HG03521 (cell line): Measurements from ENCODE around the gene SLC34A3.
"Not testable (repeated sequence)": the region's sequence is repeated elsewhere in the genome, so short reads cannot be mapped to it uniquely, and the experiment has no call there.

Experiments used
- ATAC-seq: cut with Tn5 transposase; IDR thresholded peaks from one replicate; pipeline ENCODE4 v1.9.1; 2021; ENCODE audit warnings: mild to moderate bottlenecking, moderate library complexity; ENCODE audit not compliant: unreplicated experiment

SLC34A3 gene

DNA sequence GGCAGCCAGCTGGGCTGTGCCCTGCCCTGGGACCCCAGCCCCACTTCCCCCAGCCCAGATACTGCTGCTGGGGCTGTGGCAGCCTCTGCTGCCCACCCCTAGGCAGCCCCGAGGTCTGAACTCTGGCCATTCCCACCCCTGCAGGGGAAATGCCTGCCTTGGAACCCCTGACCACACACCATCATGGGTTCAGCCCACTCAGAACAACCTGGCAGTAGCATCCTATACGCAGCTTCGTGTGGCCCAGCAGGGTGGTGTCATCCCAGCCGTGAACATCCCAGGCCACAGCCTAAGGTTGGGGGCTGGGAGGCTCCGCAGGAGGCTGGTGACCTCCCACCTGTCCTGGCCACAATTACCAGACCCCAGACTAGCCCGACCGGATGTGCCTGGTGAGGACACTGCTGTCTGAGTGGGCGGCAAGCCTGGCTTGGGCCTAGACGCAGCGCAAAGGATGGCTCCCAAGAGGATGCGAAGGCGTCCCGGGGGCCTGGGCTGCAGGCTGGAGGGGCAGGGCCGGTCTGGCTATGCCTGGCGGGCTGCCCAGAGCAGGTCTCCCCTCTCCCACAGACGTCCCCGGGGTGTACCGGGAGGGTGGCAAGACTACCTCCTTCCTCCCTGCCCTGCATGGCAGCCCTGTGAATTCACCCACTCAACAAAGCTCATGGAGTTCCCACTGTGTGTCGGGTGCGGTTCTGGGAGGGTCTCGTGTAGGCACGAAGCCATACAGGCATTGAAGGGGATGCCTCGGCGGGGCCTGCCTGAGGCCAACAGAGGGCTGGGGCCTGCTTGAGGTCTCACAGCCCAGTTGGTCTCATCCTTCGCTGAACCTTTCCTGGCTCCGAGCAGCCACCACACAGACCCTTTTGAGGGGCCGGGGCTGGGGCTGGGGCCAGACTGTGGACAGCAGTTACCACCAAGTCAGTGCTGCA is 1.5 kb upstream of the SLC34A3 start:
- ATAC-seq = no peak

DNA sequence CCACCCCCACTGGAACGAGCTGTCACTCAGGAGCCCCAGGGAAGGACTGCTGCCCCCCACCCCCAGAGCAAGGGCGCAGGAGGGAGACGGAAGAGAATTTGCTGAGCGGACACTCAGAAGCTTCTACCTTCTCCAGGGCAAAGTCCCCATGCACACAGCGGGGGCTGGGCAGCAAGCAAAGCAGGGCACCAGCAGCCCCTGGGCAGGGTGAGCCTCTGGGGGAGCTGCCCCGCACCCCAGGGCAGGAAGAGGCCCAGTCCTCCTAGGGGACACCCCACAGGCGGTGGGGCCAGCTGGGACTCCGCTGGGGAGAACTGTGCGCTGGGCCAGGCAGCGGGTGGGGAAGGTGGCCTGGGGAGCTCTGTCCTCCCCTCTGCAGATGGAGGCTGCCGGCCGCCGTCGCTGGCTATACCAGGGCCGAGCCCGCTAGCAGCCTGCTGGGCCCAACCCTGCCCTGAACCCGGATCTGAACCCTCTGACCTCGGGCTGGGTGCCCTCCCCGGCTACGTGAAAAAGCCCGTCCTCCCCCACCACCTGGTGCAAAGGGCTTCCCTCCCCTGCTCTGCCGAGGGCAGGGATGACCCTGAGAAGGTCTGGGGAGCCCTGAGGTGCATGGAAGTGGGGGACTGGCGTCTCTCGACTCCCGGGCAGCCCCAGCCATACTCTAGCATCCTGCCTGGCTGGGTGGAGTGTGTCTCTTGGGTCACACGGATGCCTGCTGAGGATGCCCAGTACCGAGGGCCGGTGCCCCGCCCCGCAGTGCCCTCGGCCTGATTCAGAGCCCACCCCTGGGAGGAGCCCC is 597 bp upstream of the SLC34A3 start:
- no peak for ATAC-seq

DNA sequence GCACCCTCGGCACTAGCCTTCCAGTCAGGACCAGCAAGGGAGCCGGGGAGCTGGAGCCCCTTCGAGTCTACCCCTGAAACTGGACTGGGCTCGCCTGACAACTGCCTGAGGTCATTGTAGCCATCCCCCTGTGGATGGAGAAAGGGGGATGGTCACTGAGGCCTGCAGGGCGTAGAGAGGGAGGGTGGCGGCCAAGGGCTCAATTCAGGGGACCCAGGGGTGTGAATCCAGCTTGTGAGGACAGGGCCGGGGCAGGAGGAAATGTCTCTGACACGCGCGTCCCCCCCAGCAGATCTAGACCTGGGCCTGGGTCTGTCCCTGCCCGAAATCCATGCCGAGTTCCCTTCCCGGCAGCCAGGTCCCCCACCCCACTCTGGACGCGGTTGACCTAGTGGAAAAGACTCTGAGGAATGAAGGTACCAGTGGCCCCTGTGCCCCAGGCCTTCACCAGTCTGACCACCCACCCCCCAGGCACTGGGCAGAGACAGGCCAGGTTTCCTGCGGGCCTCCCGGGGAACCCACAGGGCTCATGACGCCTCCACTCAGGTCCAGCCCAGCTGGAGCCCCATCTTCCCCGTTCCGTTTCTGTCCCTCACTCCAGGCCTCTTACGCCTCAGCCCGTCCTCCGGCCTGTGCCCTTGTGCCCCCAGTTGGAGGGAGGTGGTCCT is 805 bp downstream of the SLC34A3 start:
- ATAC-seq = no peak

DNA sequence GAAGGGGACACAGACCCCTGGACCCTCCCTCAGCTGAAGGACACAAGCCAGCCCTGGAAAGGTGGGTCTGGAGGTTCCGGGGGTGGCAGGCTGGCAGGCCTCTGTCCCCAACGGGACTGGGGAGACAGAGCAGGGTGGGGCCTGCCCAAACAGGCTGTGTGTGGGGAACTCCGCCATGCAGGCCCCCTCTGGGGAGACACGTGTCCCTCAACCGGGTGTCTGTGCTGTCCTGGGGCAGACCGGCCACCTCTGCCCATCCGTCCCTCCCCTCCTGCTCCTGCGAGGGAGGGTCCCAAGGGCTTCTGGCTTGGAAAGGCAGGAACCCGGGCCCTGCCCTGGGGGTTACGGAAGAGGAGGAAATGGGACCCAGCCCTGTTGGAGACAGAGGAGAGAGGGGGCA is 1.4 kb downstream of the SLC34A3 start:
- no peak for ATAC-seq

DNA sequence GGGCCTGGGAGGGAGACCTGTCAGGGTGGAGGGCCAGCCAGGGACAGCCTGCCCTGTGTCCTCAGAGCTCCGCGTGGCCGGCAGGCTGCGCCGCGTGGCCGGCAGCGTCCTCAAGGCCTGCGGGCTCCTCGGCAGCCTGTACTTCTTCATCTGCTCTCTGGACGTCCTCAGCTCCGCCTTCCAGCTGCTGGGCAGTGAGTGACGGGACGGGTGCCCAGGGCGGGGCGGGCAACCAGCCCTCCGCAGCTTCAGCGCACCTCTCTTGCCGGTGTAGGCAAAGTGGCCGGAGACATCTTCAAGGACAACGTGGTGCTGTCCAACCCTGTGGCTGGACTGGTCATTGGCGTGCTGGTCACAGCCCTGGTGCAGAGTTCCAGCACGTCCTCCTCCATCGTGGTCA is 1.8 kb downstream of the SLC34A3 start:
- ATAC-seq = no peak

DNA sequence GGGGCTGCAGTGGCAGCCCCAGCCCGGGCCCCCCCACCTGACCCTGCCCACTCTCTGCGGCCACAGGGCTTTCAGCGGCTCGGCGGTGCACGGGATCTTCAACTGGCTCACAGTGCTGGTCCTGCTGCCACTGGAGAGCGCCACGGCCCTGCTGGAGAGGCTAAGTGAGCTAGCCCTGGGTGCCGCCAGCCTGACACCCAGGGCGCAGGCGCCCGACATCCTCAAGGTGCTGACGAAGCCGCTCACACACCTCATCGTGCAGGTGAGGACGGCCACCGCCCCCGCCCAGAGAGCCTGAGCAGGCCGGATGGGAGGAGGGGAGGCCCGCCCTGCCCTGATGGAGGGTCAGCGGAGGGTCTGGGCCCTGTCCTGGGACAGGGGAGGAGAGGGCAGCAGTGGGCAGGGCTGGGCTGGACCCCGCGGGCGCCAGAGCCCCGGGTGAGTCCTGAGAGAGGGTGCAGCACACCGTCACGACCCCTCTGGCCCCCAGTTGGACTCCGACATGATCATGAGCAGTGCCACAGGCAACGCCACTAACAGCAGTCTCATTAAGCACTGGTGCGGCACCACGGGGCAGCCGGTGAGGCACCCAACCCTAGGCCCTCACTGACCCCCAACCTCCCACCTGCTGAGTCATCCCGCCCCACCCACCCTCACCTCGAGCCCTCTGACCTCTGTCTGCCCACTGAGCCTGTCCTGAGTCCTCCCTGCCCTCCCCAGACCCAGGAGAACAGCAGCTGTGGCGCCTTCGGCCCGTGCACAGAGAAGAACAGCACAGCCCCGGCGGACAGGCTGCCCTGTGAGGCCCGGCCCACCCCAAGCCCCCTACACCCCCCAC is 2.7 kb downstream of the SLC34A3 start:
- ATAC-seq = no peak

DNA sequence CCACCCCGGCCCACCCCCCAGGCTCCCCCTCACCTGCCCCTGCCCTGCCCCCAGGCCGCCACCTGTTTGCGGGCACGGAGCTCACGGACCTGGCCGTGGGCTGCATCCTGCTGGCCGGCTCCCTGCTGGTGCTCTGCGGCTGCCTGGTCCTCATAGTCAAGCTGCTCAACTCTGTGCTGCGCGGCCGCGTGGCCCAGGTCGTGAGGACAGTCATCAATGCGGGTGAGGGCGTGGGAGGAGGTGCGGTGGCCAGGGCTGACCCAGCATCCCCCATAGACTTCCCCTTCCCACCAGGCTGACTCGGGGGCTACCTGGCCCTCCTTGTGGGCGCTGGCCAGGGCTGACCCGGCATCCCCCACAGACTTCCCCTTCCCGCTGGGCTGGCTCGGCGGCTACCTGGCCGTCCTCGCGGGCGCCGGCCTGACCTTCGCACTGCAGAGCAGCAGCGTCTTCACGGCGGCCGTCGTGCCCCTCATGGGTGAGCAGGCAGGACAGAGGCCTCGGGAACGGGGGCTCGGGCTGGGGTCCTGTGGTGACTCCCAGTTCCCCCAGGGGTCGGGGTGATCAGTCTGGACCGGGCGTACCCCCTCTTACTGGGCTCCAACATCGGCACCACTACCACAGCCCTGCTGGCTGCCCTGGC is 3.5 kb downstream of the SLC34A3 start:
- no peak for ATAC-seq

DNA sequence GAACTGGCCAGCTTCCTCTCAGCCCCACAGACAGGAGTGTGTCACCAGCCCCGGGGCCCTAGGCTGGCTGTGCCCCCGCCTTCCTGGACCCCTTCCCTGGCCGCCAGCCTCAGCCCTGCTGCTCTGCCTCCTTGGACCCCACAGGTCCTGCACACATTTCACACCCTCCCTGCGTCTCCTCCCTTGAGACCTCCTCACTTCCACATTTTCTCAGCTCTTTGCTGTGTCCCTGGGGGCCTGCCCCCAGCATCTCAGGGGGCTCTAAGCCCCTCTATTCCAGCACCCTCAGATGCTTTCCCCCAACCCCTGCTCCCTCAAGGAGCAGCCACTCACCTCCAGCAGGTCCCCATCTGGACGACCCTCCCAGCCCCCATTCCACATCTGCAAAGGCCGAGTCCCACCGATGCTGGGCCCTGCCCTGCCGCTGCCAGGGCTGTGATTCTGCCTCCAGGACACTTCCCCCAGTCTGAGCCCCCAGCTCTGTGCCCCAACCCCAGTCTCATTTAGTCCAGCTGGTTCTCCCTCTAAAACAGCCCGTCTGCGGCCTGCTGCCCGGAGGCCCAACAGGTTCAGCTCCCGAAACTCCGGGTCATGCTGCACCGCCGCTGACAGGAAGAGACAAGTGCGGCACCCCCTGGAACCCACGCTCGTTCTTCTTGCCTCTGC is 4.2 kb downstream of the SLC34A3 start:
- ATAC-seq = no peak

DNA sequence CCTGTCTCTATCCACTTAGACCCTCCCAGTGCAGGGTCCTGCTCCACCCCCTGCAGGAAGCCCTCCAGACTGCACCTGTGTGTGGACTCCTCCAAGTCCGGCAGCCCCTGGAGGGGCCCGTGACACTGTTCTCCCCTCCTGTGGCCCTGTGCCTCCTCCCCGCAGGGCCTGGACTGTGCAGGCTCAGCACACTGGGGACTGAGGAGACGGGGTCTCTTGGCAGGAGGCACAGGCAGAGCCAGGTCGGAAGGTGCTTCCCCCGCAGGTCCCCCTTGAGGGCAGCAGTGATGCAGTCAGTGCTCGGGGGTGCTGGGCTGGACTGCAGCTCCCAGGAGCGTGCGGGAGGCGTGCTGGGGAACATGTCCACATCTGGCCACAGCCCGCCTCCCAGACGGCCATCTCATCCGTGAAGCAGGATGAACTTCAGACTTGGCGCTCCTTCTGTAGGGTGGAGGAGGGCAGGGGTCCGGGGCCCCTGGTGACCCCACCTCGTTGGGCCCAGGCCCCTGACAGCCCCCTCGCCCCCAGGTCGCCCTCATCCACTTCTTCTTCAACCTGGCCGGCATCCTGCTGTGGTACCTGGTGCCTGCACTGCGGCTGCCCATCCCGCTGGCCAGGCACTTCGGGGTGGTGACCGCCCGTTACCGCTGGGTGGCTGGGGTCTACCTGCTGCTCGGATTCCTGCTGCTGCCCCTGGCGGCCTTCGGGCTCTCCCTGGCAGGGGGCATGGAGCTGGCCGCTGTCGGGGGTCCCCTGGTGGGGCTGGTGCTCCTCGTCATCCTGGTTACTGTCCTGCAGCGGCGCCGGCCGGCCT is 4.9 kb downstream of the SLC34A3 start:
- no peak for ATAC-seq

DNA sequence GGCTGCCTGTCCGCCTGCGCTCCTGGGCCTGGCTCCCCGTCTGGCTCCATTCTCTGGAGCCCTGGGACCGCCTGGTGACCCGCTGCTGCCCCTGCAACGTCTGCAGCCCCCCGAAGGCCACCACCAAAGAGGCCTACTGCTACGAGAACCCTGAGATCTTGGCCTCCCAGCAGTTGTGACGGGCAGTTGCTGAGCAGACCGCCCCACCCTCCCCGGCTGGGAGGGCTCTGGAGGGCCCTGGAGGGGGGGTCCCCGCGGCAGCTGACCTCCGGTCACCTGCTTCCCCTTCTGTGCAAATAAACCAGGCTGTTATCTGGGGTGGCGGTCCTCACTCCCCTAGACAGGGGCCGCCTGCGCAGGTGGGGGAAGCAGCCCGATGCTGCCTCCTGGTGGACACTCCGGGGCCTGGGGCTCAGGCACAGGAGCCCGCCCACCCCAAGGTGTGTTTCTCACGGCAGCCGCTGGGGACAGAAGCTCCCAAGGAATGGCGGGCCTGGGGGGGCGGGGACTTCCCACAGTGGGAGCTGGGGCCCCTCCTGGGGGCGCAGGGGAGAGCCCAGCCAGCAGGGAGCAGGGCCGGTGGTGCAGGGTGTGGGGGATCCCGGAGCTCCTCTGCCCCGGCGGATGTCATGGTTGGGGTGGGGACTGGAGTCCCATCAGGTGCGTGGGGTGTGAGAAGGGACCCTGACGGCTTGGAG is 5.7 kb downstream of the SLC34A3 start:
- no peak for ATAC-seq

DNA sequence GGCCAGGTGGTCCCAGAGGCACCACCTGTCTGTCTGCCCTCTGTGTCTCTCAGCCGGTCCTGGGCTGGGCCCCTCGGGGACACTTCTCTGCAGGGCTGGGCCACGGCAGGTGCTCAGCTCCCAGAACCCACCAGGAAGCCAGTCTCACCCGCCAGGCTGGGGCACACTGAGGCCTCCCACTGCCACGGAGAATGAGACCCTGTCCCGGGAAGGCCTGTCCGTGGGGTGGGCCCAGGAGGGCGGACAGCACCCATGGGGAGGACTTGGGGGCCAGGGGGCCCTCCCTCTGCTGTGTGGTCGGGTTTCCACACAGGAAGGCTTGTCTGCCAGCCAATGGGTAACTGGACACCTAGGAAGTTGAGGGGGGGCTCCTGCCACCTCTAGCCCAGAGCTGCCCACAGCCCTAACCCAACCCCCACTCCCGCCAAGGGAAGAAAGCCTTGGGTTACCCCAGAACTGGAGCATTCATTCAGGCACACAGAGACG is 6.3 kb downstream of the SLC34A3 start:
- ATAC-seq = no peak

DNA sequence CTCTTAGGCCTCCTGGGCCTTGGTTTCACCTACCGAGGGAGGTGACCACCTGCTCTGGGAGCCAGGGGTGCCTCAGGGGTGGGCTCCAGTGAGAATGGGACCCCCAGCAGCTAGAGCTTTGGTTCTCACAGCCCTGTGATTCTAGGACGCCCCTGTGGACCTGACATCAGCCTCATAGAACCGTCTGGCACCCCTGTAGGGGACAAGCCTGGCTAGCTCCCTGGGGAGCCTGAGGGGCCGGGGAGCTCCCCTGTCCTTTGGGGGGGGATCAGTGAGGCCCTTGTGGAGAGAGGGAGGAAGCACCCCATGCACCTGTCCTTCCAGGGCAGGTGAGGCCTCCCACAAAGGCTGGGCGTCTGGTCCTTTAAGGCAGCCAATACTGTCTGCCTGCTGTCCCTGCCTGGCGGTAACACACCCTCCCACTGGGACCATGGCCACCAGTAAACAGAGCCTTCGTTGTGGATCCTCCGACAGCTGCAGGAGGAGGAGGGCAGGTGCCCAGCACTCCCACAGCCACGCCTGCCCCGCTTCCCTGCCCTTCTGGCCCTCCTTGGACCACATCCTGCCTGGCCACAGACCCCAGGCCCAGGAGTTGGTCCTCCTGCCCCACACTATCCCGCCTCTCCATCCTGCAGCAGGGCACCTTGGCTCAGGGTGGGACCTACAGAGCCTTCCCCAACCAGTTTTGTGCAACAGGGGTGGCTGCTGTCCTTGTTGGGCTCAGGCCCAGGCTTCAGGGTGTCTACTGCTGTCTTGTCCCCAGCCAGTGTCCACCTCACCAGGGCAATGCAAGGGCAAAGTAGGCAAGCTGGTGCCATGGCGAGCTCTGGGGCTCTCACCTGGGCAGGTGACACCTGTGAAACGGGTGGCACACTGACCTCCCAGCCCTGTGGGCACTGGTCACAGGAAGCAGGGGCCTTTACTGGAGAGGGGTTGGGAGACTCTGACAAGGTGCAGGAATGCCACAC is 7.3 kb downstream of the SLC34A3 start:
- no peak for ATAC-seq

DNA sequence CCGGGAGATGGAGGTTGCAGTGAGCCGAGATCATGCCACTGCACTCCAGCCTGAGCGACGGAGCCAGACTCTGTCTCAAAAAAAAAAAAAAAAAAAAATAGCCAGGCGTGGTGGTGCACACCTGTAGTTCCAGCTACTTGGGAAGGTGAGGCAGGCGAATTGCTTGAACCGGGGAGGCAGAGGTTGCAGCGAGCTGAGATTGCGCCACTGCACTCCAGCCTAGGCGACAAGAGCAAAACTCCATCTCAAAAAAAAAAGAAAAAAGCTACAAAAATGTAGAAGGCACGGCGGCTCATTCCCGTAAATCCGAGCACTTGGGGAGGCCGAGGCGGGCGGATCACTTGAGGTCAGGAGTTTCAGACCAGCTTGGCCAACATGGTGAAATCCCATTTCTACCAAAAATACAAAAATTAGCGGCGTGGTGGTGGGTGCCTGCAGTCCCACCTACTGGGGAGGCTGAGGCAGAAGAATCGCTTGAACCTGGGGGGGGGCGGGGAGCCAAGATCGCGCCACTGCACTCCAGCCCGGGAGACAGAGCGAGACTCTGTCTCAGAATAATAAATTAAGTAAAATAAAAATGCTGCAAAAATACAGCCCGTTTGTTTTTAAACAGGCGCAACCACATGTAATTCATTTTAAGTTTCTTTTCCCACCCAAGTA is 9.0 kb downstream of the SLC34A3 start:
- ATAC-seq = not testable (repeated sequence)

DNA sequence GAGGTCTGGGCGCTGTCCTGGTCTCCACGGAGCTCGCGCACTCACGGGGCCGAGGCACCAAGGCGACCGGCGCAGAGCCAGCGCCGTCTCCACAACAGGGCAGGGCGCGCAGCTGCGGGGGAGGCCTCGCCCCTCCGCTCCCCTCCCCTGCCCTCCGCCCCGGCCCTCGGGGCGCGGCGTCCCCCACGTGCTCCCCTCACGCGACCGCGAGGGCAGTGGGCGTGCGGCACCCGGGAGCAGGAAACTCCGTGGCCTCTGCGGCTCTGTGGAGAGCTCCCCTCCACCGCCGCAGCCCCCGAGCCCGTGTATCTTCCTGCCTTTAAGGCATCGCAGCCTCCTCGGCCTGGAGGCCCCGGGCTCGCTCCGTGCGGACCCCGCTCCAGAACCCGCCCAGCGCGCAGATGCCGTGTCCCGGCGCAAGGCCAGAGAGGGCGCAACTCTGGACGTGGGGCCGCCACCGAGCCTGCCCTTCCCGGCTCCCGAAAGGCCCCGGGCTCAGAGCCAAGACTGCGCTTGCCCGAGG is 9.7 kb downstream of the SLC34A3 start:
- peak; percentile 21 for ATAC-seq

DNA sequence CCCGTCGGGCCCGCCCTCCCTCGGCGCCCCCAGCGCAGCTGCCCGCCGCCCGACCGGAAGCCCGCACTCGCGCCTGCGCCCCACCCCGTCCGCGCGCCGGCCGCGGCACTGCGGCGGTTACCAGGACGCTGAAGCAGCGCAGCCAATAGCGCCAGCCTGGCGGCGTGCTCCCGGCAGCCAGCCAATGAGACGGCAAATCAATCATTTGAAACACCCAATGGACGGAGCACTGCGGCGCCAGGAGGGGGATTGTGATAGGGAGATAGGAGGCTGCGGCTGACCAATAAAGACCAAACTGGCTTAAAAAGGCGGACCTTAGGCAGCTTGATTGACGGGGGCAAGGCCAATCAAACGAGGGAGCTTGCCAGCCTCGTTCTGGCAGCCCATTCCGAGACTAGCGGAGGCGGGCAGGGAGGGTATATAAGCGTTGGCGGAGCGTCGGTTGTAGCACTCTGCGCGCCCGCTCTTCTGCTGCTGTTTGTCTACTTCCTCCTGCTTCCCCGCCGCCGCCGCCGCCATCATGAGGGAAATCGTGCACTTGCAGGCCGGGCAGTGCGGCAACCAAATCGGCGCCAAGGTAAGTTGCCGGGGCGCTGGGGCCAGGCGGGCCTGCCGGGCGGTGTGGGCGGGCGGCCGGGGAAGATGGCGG is 10.3 kb downstream of the SLC34A3 start, which contains the start of gene TUBB4B:
Gene TUBB4B, plus strand, starts transcription at position 447 of the 649 bp plus-strand sequence. Its CDS starts 74 bp downstream, at position 521.
- peak; percentile 72 for ATAC-seq
